Naive thymus-derived CD4-positive, alpha-beta T cell (primary cell): Measurements from ENCODE around the gene SERPINA6. TPM values are rescaled to one million over a fixed set of nuclear protein-coding genes. Genes with fewer than 3 reads are reported as not detected.

ENCODE experiments used
- ATAC-seq: fragments of 150-1000 bp; cut with Tn5 transposase; 2 replicates; pipeline ENCODE4 v1.10.0; 2021; ENCODE audit warnings: mild to moderate bottlenecking, moderate library complexity
- CTCF ChIA-PET: fragments of 350-600 bp; sonication (Branson Sonifier 250); formaldehyde crosslinking; loops from one replicate; lab custom pipeline; 2021; ENCODE audit warnings: antibody characterized with exemption; lab: Charles Lee
- POLR2A ChIA-PET: fragments of 350-600 bp; sonication (Branson Sonifier 250); formaldehyde crosslinking; loops from one replicate; lab custom pipeline; 2021; ENCODE audit warnings: antibody characterized with exemption, inconsistent platforms; lab: Charles Lee
- DNase-seq, 9 donors: peaks; one replicate each; pipeline versions ENCODE4 v3.0.0 to v3.0.0-alpha.2; 2020 to 2022; ENCODE audit warnings: mixed read lengths in 1 of 9
- H3K27ac ChIP-seq: one replicate; pipeline ENCODE4 v1.7.0; 2013; ENCODE audit warnings: mild to moderate bottlenecking, low read depth, low read length, moderate library complexity
- H3K27me3 ChIP-seq, 2 donors: one replicate each; pipeline ENCODE4 v1.7.0; 2013; ENCODE audit warnings: low read length in 2 of 2, mild to moderate bottlenecking in 2 of 2, moderate library complexity in 2 of 2; ENCODE audit not compliant: control insufficient read depth in 2 of 2, insufficient read depth in 2 of 2
- H3K36me3 ChIP-seq, 3 experiments: 1 replicate in 2 of 3; 2 replicates in 1 of 3; pipeline ENCODE4 v1.7.0; 2013; ENCODE audit warnings: low read length in 3 of 3, mild to moderate bottlenecking in 3 of 3, moderate library complexity in 1 of 3; ENCODE audit not compliant: insufficient read depth in 3 of 3, control insufficient read depth in 2 of 3
- H3K4me1 ChIP-seq, 2 donors: one replicate each; pipeline ENCODE4 v1.7.0; 2013; ENCODE audit warnings: low read length in 2 of 2, mild to moderate bottlenecking in 2 of 2, moderate library complexity in 1 of 2; ENCODE audit not compliant: control insufficient read depth in 2 of 2, insufficient read depth in 2 of 2
- H3K4me3 ChIP-seq: 2 replicates; pipeline ENCODE4 v1.7.0; 2013; ENCODE audit warnings: mild to moderate bottlenecking, low read length
- H3K9me3 ChIP-seq, 3 experiments: 1 replicate in 2 of 3; 2 replicates in 1 of 3; pipeline ENCODE4 v1.7.0; 2013; ENCODE audit warnings: low read length in 3 of 3; ENCODE audit not compliant: control insufficient read depth in 2 of 3
- H3K27ac Mint-ChIP-seq, 9 donors: one replicate each; pipeline ENCODE4 v1.8.0; 2020 to 2022; ENCODE audit warnings: mixed read lengths in 9 of 9, mild to moderate bottlenecking in 8 of 9, moderate library complexity in 5 of 9, inconsistent platforms in 2 of 9
- H3K27me3 Mint-ChIP-seq, 5 donors: one replicate each; pipeline ENCODE4 v1.8.0; 2021 to 2022; ENCODE audit warnings: mixed read lengths in 5 of 5, mild to moderate bottlenecking in 1 of 5
- H3K36me3 Mint-ChIP-seq, 5 donors: one replicate each; pipeline ENCODE4 v1.8.0; 2020 to 2022; ENCODE audit warnings: mixed read lengths in 5 of 5, mild to moderate bottlenecking in 3 of 5, inconsistent platforms in 1 of 5
- H3K4me1 Mint-ChIP-seq, 7 donors: one replicate each; pipeline ENCODE4 v1.8.0; 2020 to 2022; ENCODE audit warnings: mixed read lengths in 7 of 7, mild to moderate bottlenecking in 3 of 7, inconsistent platforms in 1 of 7
- H3K4me3 Mint-ChIP-seq, 10 donors: one replicate each; pipeline ENCODE4 v1.8.0; 2020 to 2022; ENCODE audit warnings: mild to moderate bottlenecking in 10 of 10, mixed read lengths in 10 of 10, moderate library complexity in 6 of 10, inconsistent platforms in 2 of 10
- H3K9me3 Mint-ChIP-seq, 11 donors: one replicate each; pipeline ENCODE4 v1.8.0; 2020 to 2022; ENCODE audit warnings: mixed read lengths in 11 of 11, mild to moderate bottlenecking in 4 of 11, inconsistent platforms in 1 of 11, moderate library complexity in 1 of 11
- intact Hi-C, 2 donors: fragments of 100-400 bp; cut with micrococcal nuclease; formaldehyde crosslinking; loops; one replicate each; pipeline ENCODE4 v1.15.1; 2023
- polyA plus RNA-seq, 2 donors: library from polyadenylated mRNA; unstranded; fragments of 300-500 nt; fragmentation: Illumina TruSeq; gene quantifications; one replicate each; pipeline ENCODE4 v1.2.3, GENCODE V29; 2021
- total RNA-seq, 6 experiments: library from RNA in 5 of 6; stranded (reverse) in 5 of 6; gene quantifications; 1 replicate in 5 of 6; 2 replicates in 1 of 6; pipeline ENCODE4 v1.2.3 and lab custom pipeline; 2021 to 2026

Gene SERPINA6
- total and polyA plus RNA-seq, 7 experiments from 2014 or later, result not detected

DNA sequence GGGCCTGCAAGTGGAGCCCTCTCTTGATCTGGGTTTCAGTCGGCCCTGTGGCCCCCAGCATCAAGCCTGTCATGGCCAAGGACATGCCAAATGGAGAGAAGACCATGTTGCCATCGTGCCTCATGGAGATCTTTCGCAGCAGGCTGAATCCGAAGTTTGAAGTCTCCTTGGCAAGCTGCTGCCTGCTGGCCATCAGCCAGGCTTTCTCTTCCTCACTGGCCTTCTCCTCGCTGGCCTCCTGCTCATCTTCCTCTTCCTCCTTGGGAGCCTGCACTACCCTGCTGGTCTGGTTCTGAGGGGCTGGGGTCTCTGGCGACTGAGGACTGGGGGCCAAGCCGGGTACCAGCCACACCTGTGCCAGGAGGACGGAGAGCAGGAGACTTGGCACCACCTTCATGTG lies 32.9 kb downstream of the SERPINA6 start:
- no peak for DNase-seq
- intact Hi-C loops, result no loop called here
- ChIA-PET POLR2A (no interaction called here), CTCF (no interaction called here)
- H3K36me3 ChIP-seq, result no peaks in the 10 kb centered on the region
- no peak overlapping the region for H3K4me3 ChIP-seq
- Mint-ChIP-seq H3K9me3 (peaks cover 0 to 4% (median 0%) of the 10 kb centered on the region in 11 donors), H3K27ac (no peak overlapping the region), H3K27me3 (peaks cover 0 to 10% (median 6%) of the 10 kb centered on the region in 5 donors), H3K4me1 (peaks cover 0 to 6% (median 0%) of the 10 kb centered on the region in 7 donors), H3K36me3 (no peaks in the 10 kb centered on the region), H3K4me3 (no peak overlapping the region)
- H3K9me3 ChIP-seq, result no peaks in the 10 kb centered on the region
- no peaks in the 10 kb centered on the region for H3K4me1 ChIP-seq
- no peak overlapping the region for H3K27ac ChIP-seq
- no peak for ATAC-seq
- H3K27me3 ChIP-seq, result no peaks in the 10 kb centered on the region

DNA sequence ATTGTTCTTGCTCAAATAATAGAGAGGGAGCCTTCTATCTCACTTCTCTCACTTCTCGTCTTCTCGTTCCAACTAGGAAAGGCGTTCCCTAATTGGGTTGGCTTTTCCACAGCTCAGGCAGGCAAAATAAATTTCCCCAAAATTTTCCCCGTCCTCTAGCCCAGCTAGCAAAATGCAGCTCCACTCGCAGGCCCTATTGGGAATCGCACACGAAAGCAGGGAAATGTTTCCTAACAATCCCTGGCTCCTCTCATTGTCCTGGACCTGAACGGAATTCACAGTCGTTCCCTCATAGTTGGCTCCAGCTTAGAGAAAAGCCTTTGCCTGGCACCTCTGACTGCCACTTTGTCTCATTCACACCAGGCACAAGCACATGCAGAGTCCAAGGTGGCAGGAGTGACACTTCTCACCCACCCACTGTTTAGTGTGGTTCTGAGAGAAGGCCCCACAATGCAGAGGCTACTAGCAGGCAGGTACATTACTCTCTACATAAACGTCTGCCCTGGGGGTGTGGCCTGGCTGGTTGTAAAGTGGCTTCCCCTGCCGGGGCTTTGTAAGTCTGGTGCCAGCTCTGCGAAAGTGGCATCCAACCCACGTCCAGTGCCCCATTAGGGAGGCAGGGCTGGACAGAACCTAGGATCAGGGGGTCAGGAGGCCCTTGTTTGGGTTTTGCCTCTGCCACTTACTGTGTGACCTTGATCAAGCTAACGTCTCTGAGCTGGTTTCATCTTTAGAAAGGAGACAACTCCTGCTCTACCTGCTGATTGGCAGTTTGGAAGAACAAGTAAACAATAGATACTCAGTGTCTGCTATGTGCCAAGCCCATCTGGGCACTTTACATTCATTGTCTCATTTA lies 34.3 kb downstream of the SERPINA6 start:
- Histone ChIP-seq H3K27me3 (no peaks in the 10 kb centered on the region), H3K27ac (no peak overlapping the region), H3K36me3 (no peaks in the 10 kb centered on the region), H3K9me3 (no peaks in the 10 kb centered on the region), H3K4me1 (no peaks in the 10 kb centered on the region), H3K4me3 (no peak overlapping the region)
- DNase-seq, result no peak
- H3K27me3 Mint-ChIP-seq, result peaks cover 0 to 7% (median 6%) of the 10 kb centered on the region in 5 donors
- CTCF ChIA-PET, result interaction anchor here (0.6 kb wide), 1 partner anchor 11 kb away, joined by 3 read pairs; no protein-coding TSS in a partner anchor
- peaks cover 0 to 4% (median 0%) of the 10 kb centered on the region in 11 donors for H3K9me3 Mint-ChIP-seq
- POLR2A ChIA-PET, result no interaction called here
- no peak overlapping the region for H3K4me3 Mint-ChIP-seq
- ATAC-seq, result no peak
- no peaks in the 10 kb centered on the region for H3K36me3 Mint-ChIP-seq
- intact Hi-C loops, result no loop called here
- H3K27ac Mint-ChIP-seq, result no peak overlapping the region
- peaks cover 0 to 6% (median 0%) of the 10 kb centered on the region in 7 donors for H3K4me1 Mint-ChIP-seq

DNA sequence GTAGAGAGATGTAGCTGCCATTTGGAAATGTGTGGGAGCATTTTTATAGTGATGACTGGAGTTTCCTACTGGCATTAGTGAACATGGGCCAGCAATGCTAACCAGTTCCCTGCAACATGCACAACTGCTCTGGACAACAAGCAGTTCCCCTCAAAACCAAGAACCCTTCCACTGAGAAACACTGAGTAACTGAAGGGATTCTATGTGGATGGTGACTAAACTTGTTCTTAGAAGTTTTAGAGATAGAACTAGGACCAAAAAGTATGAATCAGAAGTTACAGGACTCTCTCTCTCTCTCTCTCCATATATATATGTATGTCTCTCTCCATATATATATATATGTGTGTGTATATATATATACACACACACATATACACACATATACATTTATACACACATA lies 38.0 kb downstream of the SERPINA6 start:
- CTCF ChIA-PET, result no interaction called here
- DNase-seq (no peak), ATAC-seq (no peak)
- POLR2A ChIA-PET, result no interaction called here
- Mint-ChIP-seq H3K27me3 (peaks cover 0 to 7% (median 0%) of the 10 kb centered on the region in 5 donors), H3K27ac (no peak overlapping the region), H3K9me3 (peaks cover 0 to 4% (median 0%) of the 10 kb centered on the region in 11 donors), H3K4me1 (peaks cover 0 to 6% (median 0%) of the 10 kb centered on the region in 7 donors), H3K36me3 (no peaks in the 10 kb centered on the region), H3K4me3 (no peak overlapping the region)
- Histone ChIP-seq H3K27me3 (no peaks in the 10 kb centered on the region), H3K4me1 (no peaks in the 10 kb centered on the region), H3K36me3 (no peaks in the 10 kb centered on the region), H3K4me3 (no peak overlapping the region), H3K9me3 (no peaks in the 10 kb centered on the region), H3K27ac (no peak overlapping the region)
- intact Hi-C loops, result no loop called here

DNA sequence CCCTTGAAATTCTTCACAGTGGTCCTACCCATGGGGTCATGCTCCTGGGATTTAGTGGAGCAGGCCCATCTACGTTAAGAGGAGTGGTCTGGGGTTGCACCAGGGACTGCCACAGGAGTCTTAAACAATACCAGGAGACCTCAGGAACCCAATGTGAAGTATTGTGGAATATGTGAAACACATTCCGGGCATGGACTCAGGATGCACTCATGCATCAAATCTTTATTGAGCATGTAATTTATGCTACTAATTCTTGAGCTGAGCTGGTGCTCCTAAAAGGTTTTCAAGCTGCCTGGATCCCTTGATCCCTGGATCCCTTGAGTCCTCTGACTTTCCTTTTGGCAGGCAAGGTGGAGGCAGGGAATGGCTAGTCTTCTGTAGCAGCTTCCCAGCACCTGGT lies 38.9 kb downstream of the SERPINA6 start:
- no peaks in the 10 kb centered on the region for H3K27me3 ChIP-seq
- POLR2A ChIA-PET, result no interaction called here
- no peaks in the 10 kb centered on the region for H3K36me3 Mint-ChIP-seq
- DNase-seq (no peak), ATAC-seq (no peak)
- intact Hi-C loops, result no loop called here
- peaks cover 0 to 7% (median 0%) of the 10 kb centered on the region in 5 donors for H3K27me3 Mint-ChIP-seq
- CTCF ChIA-PET, result no interaction called here
- no peaks in the 10 kb centered on the region for H3K36me3 ChIP-seq
- H3K4me1 ChIP-seq, result no peaks in the 10 kb centered on the region
- no peak overlapping the region for H3K27ac ChIP-seq
- no peak overlapping the region for H3K27ac Mint-ChIP-seq
- peaks cover 0 to 4% (median 0%) of the 10 kb centered on the region in 11 donors for H3K9me3 Mint-ChIP-seq
- no peaks in the 10 kb centered on the region for H3K9me3 ChIP-seq
- H3K4me3 ChIP-seq, result no peak overlapping the region
- no peak overlapping the region for H3K4me3 Mint-ChIP-seq
- H3K4me1 Mint-ChIP-seq, result peaks cover 0 to 6% (median 0%) of the 10 kb centered on the region in 7 donors

DNA sequence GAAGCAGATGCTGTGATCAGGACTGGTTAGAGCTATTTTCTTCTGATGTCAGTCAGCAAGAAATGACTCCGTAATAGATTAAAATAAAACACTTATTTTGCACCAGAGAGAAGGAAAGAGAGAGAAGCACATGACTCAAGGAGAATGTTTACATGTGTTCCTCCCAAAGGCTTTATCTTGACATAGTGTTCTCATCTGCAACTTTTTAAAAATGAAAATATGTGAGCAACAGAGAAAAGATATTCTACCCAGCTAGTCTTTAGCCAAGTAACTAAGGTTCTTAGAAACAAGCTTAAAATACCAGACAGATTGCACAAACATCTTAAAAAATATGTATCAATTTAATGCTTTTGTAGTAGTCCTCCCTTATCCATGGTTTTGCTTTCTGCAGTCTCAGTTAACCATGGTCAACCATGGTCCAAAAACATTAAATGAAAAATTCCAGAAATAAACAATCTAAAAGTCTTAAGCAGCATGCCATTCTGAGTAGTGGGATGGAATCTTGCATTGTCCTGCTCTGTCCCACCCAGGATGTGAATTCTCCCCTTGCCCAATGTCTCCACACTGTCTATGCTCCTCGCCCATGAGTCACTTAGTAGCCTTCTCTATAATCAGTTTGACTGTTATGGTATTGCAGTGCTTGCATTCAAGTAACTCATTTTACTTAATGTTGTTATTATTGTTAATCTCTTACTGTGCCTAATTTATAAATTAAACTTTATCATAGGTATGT lies 40.0 kb downstream of the SERPINA6 start:
- CTCF ChIA-PET, result no interaction called here
- POLR2A ChIA-PET, result no interaction called here
- Mint-ChIP-seq H3K36me3 (no peaks in the 10 kb centered on the region), H3K4me1 (peaks cover 0 to 6% (median 0%) of the 10 kb centered on the region in 7 donors), H3K27ac (no peak overlapping the region), H3K27me3 (peaks cover 0 to 7% (median 0%) of the 10 kb centered on the region in 5 donors), H3K9me3 (peaks cover 0 to 4% (median 0%) of the 10 kb centered on the region in 11 donors), H3K4me3 (no peak overlapping the region)
- H3K27me3 ChIP-seq, result no peaks in the 10 kb centered on the region
- ATAC-seq, result no peak
- no peak overlapping the region for H3K27ac ChIP-seq
- H3K9me3 ChIP-seq, result no peaks in the 10 kb centered on the region
- no peak for DNase-seq
- H3K4me1 ChIP-seq, result no peaks in the 10 kb centered on the region
- intact Hi-C loops, result no loop called here
- H3K36me3 ChIP-seq, result no peaks in the 10 kb centered on the region
- no peak overlapping the region for H3K4me3 ChIP-seq

DNA sequence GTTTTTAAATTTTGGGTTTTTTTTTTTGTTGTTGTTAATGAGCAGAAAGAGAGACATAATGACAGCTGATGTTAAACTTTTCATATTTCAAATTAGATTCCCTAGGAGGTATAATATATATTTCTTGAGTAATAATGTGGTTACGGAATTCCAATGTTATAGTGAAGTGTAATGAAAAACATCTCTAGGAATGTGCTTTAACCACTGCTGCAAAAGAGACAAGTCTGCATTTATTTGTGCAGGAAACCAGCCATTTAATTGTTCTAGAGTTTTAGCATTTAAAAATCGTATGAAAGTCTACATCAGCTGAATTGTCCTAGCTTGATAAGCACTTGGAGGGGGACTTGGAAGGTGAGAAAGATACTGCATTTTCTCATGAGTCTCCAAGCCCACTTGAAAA lies 44.4 kb downstream of the SERPINA6 start:
- H3K36me3 Mint-ChIP-seq, result no peaks in the 10 kb centered on the region
- ChIA-PET POLR2A (no interaction called here), CTCF (interaction anchor here (0.6 kb wide), 1 partner anchor 270 kb away, joined by 3 read pairs; no protein-coding TSS in a partner anchor)
- H3K27me3 Mint-ChIP-seq, result peaks cover 0 to 4% (median 0%) of the 10 kb centered on the region in 5 donors
- intact Hi-C loops, result no loop called here
- Histone ChIP-seq H3K9me3 (no peaks in the 10 kb centered on the region), H3K36me3 (no peaks in the 10 kb centered on the region), H3K4me1 (no peaks in the 10 kb centered on the region), H3K4me3 (no peak overlapping the region), H3K27me3 (no peaks in the 10 kb centered on the region), H3K27ac (no peak overlapping the region)
- no peak overlapping the region for H3K4me3 Mint-ChIP-seq
- no peaks in the 10 kb centered on the region for H3K4me1 Mint-ChIP-seq
- DNase-seq, result no peak
- no peaks in the 10 kb centered on the region for H3K9me3 Mint-ChIP-seq
- no peak overlapping the region for H3K27ac Mint-ChIP-seq
- ATAC-seq, result no peak
